IPS DF 4.7 (cell line): Measurements from ENCODE around the gene KLHL22.
"Not testable (repeated sequence)": the region's sequence is repeated elsewhere in the genome, so short reads cannot be mapped to it uniquely, and the experiment has no call there.

Experiments used
- DNase-seq: peaks from one replicate; pipeline ENCODE4 v3.0.0-alpha.2; 2013; ENCODE audit warnings: low spot score; ENCODE audit errors: extremely low read depth

The KLHL22 gene, protein sequence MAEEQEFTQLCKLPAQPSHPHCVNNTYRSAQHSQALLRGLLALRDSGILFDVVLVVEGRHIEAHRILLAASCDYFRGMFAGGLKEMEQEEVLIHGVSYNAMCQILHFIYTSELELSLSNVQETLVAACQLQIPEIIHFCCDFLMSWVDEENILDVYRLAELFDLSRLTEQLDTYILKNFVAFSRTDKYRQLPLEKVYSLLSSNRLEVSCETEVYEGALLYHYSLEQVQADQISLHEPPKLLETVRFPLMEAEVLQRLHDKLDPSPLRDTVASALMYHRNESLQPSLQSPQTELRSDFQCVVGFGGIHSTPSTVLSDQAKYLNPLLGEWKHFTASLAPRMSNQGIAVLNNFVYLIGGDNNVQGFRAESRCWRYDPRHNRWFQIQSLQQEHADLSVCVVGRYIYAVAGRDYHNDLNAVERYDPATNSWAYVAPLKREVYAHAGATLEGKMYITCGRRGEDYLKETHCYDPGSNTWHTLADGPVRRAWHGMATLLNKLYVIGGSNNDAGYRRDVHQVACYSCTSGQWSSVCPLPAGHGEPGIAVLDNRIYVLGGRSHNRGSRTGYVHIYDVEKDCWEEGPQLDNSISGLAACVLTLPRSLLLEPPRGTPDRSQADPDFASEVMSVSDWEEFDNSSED

DNA sequence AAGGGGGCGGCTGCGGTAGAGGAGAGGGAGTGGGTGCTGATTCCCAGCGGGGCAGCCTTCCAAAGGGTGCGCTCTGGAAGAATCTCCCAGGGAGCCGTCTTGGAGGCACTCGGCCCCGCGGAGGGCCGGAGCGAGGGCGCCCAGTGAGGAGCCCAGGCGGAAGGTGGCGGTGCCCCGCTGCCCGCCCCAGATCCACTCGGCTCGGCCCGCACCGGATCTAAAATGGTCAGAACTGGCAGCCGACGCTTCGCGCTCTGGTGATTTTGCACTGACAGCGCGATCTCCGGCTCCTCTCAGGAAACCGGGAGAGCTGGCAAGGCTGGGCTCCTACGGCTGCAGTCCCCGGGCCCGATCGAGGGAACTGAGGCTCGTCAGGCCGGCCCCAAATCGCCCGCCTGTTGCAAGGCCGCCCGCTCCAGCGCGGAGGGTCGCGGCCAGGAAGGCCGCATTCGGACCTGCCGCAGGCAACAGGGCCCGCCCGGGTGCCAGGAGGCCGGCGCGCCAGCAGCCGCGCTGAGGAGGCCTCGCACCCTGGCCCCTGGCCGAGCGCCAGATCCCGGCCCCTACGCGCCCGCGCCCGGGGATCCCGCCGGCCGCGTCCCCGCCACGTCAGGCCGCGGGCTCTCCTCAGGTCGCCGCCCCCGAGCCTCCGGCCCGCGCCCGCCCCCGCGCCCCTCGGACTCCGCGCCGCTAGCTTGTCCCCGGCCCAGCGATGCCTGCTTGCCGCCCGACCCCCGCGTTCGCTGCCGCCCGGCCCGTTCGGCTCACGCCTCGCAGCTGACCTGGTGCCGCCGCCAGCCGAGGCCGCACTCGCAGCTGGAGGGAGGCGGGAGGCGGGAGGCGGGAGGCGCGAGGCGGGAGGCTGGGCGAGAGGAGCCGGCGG is at the start of gene KLHL22:
TSS of gene KLHL22 (minus strand) at position 818 of the 883 bp plus-strand sequence. CDS start 6,584 bp downstream, outside the sequence.
- no peak for DNase-seq

DNA sequence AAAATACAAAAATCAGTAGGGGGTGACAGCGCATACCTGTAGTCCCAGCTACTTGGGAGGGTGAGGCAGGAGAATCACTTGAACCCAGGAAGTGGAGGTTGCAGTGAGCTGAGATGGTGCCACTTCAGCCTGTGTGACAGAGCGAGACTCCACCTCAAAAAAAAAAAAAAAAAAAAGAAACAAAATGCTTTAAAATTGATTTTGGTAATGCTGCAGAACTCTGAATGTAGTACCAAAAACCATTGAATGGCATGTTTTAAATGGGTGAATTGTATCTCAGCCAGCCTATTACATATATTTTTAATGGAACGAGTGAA is 49.7 kb upstream of the KLHL22 start:
- not testable (repeated sequence) for DNase-seq

DNA sequence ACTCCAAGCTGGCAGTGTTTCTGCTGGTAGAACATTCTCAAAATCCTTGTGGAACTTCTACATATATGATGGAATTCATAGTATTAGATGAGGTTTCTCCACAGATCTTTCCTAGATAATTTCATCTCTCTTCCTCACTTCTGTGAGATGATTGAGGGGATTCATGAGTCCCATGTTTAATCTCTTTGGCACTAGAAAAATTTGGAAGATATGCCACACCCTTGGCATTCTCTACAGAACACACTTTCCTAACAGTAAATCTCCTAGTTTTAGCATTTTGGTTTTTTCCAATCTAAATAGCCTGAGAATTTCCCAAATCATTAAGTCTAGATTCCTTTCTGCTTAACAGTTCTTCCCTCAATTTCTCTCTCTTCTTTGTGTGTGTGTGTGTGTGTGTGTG is 47.1 kb upstream of the KLHL22 start:
- DNase-seq = no peak

DNA sequence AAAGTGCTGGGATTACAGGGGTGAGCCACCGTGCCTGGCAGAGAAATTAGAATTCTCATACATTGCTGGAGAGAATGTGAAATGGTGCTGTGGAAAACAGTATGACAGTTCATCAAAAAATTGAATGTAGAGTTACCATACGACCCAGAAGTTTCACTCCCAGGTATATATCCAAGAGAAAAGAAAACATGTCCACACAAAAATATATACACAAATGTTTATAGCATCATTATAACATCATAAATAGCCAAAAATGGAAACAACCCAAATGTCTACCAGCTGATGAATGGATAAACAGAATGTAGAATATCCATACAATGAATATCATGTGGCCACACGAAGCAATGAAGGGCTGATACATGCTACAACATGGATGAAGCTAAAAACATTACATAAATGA is 46.5 kb upstream of the KLHL22 start:
- no peak for DNase-seq

DNA sequence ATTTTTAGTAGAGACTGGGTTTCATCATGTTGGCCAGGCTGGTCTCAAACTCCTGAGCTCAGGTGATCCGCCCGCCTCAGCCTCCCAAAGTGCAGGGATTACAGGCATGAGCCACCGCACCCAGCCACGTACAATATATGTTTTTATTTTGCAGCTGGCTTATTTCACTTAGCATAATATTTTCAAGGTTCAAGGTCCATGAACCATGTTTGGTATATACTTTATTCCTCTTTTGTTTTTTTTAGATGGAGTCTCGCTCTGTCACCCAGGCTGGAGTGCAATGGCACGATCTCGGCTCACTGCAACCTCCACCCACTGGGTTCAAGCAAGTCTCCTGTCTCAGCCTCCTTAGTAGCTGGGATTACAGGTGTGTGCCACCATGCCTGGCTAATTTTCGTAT is 43.3 kb upstream of the KLHL22 start:
- not testable (repeated sequence) for DNase-seq

DNA sequence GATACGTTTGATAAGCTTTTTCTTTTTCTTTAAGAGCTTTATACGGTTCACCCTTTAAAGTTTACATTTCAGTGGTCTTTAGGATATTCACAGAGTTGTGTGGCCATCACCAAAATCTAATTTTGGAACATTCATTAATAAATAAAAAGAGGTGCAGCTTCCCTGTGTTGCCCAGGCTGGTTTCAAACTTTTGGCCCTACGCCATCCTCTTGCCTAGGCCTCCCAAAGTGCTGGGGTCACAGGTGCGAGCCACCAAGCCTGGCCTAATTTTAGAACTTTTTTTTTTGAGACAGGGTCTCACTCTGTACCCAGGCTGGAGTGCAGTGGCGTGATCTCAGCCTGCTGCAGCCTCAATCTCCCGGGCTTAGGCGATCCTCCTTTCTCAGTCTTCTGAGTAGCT is 42.4 kb upstream of the KLHL22 start:
- no peak for DNase-seq

DNA sequence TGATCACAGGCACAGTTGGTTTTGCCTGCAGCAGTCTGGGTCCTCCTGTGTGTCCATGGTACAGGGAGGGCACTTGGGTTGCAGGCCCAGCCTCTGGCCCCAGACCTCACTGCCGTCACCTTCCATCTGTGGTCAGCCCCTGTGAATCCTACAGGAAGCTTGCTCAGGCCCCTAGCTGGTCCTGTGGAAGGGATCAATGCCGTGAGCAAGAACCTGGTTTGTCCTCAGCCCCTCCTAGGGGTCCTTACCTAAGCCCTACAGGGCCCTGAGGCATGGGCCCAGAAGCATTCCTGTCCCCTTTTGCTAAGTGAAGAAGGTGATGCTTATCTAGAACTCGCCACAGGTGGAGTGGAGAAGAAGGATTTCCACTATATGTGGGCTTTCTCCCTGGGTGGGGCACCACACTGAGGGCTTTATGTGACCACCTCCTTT is 41.7 kb upstream of the KLHL22 start:
- DNase-seq = no peak

DNA sequence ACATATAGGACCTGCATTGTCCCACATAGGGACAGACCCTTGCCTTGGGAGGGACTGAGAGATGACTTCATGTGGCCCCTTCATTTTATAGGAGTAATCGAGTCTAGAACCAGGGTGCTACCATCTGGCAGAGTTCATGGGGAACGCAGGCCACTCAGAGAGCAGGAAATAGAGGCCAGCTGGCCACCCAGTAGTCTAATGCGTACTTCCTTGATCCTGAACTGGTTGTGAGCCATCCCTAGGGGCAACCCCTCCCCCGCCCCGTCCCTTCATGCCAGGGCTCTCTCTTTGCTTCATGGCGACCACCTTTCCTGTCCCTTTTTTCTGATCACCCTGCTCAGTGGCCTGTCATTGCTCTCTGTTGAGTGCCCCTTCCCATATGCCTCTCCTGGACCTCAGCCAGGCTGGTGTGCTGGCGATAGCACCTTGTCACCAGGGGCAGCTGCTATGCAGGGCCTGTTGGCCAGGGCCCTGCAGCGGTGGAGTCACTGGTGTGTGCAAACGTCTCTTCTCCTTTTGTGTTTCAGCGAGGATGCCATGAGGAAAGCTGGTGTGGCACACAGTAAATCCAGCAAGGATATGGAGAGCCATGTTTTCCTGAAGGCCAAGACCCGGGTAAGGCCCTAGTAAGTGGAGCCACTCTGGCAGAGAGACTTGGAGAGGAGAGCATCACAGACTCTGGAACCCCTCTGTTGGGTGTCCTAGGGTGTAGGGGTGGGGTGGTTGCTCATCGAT is 41.2 kb upstream of the KLHL22 start:
- DNase-seq = no peak

DNA sequence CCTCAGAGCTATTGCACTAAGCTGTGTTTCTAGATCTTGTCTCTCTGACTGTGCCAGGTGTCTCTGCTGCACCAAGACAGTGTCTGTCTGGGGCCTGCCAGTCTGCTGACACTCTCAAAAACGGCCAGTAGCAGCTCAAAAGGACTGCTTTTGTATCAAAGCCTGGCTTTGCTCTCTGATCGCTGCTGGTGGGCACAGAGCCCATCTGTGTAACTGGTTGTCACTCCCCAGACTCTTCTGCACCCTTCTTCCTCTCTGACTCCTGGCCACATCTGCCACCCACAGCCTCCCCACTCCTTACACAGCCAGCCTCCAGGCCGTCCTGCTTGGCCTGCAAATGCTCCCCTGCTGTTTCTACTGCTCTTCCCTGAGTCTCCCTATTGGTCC is 38.3 kb upstream of the KLHL22 start:
- DNase-seq = no peak

DNA sequence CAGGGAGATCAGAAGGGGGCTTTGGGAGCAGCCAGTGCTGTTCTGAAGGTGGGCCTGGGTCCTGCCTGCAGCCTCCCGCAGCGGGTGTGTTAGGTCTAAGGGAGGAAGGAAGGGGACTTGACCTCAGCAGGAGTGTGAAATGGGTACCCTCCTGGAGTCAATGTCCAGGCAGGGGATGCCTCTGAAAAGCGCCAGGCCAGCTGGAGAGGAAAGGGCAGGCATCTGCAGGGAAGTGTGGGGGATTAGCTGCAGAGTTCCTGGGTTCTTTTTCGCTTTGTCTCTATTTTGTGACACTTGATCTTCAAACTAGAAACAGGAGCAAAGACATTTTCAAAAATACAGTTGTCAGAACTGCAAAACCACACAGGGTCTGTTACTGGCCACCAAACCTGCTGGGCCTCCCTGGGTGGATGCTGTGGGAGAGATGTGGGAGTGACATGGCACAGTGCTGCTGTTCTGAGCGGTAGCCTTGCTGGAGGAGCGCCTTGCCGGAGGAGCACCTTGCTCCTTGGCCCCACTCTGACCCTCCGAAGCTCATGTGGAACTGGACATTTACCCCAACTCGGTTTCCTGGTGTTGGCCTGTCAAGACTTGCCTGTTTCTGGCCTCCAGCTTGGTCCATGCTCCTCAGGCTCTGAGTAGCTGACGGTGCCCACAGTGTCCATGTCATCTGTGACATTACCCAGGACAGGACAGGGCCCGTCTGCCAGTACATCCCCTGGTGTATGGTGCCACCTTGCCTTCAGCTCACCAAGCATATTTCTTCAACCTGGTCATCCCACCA is 37.7 kb upstream of the KLHL22 start:
- DNase-seq = no peak

DNA sequence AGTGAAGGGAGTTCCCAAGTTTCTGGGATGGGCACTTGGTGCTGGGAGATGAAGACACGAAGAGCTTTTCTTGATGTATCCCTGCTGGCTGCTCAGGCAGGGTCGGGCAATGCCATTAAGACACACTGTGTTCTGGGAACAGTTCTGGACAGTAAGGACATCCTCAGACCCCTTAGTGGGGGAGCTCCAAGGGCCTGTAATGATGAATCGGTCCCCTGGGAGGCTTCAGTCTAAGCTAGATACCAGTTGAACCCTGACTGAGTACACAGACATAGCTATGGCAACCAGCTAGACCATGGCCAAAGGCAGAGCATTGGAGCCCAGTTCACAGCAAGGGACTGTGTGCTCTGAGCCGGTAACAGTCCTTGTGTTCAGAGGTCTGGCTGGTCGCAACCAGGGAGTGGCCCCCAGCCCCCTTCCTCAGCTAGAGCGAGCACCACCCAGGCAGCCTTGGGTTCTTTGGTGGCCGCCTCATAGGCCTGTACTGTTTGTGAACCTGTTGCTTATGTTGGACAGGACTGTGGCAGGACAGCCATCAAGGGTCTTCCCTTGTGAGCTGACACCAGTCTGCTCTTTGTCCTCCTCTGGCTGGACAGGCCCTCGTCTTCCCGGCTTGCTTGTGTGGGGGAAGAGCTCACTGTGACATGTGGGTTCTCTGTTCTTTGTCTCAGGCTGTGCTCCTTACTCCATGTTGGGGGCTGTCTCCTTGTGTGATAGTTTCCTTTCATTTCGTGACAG is 36.8 kb upstream of the KLHL22 start:
- DNase-seq = no peak

DNA sequence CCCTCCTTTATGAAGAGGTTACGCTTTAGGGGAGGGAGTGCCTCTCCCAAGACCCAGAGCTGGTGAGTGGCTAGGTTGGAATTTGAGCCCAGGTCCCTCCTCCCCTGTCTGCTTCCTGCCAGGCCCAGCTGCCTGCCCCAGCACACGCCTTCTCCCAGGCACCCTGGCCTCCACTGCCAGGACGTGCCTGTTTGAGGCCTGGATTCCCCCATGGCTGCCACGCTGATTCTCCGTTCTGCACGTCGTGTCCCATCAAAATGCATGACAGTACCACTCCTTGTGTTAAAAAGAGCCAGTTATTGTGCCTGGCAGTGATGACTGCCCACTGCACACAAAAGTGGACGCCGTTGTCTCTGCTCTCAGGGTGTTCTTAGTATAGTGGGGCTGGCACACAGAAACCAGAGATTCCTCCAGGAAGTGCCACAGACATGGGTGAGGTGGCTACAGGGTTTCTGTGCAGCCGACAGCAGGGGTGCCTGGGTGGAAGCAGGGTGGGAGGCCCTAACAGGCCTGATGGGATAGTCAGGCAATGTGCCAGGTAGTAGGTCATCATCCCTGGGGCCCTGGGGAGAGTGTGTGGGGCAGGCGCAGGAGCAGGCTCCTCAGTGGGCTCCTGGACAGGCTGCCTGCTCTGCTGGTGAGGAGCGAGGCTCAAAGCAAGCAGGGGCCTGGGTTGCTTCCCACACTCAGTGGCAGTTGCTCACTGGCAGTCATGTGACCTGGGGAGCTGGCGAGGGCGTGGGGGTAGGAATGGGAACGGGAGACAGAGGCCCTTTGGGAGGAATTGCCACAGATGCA is 36.0 kb upstream of the KLHL22 start:
- no peak for DNase-seq

DNA sequence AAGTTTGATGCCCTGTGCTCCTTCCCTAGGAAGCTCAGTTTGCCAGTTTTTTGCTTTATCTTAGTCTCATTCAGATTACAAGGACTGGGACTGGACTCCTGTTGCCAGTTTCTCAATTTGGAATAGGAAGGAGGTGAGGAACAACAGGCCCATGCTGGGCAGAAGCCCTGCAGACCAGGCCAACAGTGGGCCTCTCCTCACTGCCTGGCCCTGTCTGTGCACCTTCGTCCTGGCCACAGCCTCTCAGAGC is 35.5 kb upstream of the KLHL22 start:
- no peak for DNase-seq

DNA sequence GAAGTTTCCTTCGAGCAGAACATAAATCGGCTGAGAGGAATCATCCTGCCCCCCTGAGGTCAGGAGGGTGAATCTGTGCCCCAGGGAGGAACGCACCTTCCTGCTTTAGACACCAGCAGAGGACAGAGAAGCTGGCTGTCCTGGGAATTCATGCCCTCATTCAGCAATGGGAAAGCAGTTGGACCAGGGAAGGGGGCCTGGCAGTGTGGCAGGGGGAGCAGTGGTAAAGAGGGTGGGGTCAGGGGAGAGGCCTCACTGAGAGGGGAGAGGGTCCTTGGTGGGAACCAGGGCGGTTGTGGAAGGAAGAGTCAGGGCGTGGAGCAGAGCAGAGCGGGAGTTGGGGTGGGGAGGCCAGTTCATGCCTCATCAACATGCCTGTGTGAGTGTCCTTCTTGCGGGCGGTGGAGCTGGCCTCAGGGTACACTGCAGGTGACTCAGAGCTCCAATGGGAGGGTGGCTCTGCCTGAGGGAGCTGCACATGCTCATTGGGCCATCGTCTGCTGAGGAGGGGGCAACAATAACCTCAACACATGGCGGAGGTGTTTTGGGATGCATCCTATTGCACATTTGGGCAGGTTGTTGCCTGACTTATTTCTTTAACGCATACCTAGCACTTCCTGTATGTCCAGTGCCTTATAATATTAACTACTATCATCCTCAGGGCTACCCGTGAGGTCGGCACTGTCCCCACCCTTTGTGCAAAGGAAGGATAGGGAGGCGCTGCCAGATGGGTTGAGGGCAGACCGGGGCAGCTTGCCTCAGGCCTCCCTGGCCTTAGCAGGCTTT is 35.0 kb upstream of the KLHL22 start:
- DNase-seq = no peak

DNA sequence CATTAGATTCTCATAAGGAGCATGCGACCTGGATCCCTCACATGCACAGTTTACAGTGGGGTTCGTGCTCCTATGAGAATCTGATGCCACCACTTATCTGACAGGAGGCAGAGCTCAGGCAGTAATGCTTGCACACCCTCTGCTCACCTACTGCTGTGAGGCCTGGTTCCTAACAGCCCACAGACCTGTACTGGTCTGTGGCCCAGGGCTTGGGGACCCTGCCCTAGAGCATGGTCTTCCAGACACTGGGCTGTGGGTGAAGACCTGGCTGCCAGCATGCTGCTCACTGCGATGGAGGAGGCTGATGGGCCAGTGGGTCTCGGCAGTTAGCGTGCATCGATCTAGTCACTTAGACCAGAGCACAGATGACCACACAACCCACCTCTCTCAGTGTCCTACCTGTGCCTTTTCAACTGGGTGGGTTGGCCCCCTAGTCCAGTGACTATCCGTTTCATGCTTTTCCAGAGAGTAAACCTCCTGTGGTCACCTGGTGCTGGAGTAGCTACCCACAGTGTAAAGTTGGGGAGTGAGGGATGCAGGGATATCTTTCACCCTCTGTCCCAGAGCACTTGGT is 32.9 kb upstream of the KLHL22 start:
- no peak for DNase-seq

DNA sequence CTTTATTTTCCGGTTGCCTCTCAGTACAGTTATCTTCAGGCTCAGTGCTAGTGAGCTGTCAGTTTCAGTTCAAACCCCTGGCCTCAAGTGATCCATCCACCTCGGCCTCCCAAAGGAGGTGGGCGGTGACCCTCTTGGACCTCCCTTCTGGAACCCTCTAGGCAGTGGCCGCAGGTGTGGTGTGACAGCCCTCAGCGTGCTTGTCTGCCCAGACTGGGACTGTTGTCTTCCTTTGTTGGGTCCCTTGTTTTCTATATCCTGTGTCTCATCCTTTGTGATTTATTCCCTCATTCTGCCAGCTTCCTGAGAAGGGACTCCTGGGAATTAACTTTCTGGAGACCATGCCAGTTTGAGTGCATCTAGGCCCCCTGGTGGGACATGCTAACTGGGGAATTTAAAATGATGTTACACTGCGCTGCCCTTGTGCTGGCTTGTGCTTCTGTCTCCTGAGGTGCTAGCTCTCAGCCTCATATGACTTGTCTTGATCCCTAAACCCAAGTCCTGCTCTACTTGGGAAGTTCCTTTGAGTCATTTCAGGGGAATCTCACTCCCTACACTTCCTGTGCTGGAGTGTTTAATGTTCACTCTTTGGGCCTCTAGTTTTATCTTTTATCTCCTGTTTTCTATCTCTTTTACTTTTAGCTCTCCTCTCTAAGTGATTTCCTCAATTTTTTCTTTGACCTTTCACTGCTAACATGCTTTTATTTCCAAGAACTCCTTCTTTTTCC is 31.2 kb upstream of the KLHL22 start:
- DNase-seq = no peak

DNA sequence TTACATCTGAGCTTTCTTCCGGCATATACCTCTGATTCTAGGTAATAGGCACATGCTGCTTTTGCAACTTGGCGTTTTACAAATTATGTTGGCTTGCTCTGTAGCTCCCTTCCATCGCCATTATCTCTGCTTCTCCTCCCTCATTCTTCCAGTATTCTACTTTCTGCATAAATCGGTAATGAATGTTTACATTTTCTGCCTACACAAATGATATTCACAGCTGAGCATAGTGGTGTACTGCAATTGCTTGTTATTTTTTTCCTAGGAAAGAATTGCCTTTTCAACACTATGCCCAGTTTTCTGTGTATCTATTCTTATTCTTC is 30.7 kb upstream of the KLHL22 start:
- DNase-seq = no peak

DNA sequence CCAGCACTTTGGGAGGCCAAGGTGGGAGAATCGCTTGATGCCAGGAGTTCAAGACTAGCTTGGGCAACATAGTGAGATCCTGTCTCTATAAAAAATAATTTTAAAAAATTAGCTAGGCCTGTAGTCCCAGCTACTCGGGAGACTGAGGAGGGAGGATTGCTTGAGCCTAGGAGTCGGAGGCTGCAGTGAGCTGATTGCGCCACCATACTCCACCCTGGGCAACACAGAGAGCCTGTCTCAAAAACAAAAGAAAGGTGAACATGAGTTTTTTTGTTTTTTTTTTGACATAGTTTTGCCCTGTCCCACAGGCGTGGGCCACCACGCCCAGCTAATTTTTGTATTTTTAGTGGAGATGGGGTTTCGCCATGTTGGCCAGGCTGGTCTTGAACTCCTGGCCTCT is 29.5 kb upstream of the KLHL22 start:
- no peak for DNase-seq
